Ishikawa (cell line): ENCODE results near the gene HOXD8.

Experiments
- CEBPB ChIP-seq: IDR thresholded peaks from 2 replicates; pipeline ENCODE4 v1.6.1; 2012
- FOXM1 ChIP-seq: IDR thresholded peaks from 2 replicates; pipeline ENCODE4 v1.6.1; 2012; ENCODE audit warnings: low read depth, borderline replicate concordance
- RAD21 ChIP-seq: IDR thresholded peaks from 2 replicates; pipeline ENCODE4 v1.6.1; 2012; ENCODE audit warnings: low read depth
- TCF12 ChIP-seq: IDR thresholded peaks from 2 replicates; pipeline ENCODE4 v1.6.1; 2012; ENCODE audit warnings: low read depth
- YY1 ChIP-seq: IDR thresholded peaks from 2 replicates; pipeline ENCODE4 v1.6.1; 2012; ENCODE audit warnings: low read depth
- TF ChIP-seq, protein P1 (sequence below): IDR thresholded peaks from 2 replicates; pipeline ENCODE4 v1.6.1; 2012

DNA sequence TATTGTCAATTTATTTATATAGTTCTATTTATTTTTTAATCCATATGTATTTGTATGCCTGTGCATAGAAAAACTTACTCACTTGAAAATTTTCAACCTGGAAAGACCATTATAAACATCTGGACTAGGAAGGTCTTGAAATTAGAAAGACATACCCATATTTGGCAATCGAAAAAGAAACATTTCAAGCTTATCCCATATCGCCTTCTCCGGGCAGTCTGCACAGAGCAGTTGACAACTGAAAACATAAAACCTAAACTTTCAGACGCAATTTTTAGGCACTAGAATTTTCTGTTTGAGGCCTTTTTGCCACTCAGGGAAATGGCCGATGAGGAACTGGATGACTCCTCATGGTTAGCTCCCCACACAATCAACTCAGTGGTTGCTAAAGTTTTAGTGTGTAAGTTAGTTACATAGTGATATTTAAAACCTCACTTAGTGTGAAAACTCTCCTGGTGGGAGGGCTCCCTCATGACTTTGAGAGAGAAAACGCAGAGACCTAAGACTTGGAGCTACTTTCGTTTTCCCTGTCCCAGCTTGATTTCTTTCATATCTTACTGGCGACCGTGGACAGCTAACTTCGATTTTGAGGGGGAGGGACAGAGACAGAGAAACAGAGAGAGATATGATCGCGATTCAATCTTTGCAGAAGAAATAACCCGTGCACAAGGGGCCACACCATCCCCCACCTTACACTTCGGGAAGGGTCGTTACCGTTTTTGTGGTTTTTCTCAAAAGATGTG, 33.1 kb upstream of the HOXD8 start:
- TF ChIP-seq TCF12 (no peak), RAD21 (no peak), CEBPB (no peak), YY1 (no peak), FOXM1 (no peak)
- TF ChIP-seq, protein P1, sequence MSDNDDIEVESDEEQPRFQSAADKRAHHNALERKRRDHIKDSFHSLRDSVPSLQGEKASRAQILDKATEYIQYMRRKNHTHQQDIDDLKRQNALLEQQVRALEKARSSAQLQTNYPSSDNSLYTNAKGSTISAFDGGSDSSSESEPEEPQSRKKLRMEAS: no peak
